ENCODE results near the gene ZNF527. TPM values are rescaled to one million over a fixed set of nuclear protein-coding genes. Genes with fewer than 3 reads are reported as not detected.

Gene ZNF527
- polyA plus RNA-seq, 2 of the 4 experiments (the other 2 are of a cell fraction) = 4.1 to 8.2 TPM

DNA sequence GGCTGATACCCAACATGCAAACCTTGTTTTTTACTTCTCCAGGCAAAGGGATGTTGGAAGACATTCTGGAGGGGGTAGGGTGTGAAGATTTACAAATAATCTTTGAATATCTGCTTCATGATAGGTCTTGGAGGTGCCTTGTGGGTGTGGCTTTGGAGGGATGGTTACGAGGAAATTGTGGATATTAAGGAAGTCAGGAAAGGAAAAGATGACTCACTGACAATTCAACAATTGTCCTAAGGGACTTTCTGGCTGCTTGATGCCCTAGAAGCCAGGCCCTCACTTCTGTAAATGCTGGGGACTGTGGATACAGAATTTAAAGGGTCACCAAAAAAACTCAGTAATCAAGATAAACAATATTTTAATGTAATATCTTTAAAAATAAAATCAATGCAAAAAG lies 37.4 kb upstream of the ZNF527 start:
- 84% methylated on average over 1 of the region's 1 CpG for WGBS (ENCODE audit: missing lambda C conversion rate)
- TF ChIP-seq CHD4 (IDR thresholded peaks at IDR 0.05; ENCODE audit: borderline replicate concordance) = no peak
- no peak for TF ChIP-seq FOSL2 (IDR thresholded peaks at IDR 0.05)
- peak; percentile 23; the same call in 1 of the 2 replicates for TF ChIP-seq FOSL2 (CRISPR knock-in tag; IDR thresholded peaks at IDR 0.05)
- ChIA-PET CTCF (no interaction called here), POLR2A (no interaction called here)
- Histone ChIP-seq H3K4me2 (no peak overlapping the region), H3K27ac (no peak overlapping the region), H3K4me3 (no peak overlapping the region), H3K4me1 (no peaks in the 10 kb centered on the region), H3K9me3 (peaks cover 81% of the 10 kb centered on the region)
- no peak for DNase-seq (ENCODE audit: low read depth in 1 of 2, low spot score in 1 of 2)
- no peak for FAIRE-seq
- ATAC-seq = no peak

DNA sequence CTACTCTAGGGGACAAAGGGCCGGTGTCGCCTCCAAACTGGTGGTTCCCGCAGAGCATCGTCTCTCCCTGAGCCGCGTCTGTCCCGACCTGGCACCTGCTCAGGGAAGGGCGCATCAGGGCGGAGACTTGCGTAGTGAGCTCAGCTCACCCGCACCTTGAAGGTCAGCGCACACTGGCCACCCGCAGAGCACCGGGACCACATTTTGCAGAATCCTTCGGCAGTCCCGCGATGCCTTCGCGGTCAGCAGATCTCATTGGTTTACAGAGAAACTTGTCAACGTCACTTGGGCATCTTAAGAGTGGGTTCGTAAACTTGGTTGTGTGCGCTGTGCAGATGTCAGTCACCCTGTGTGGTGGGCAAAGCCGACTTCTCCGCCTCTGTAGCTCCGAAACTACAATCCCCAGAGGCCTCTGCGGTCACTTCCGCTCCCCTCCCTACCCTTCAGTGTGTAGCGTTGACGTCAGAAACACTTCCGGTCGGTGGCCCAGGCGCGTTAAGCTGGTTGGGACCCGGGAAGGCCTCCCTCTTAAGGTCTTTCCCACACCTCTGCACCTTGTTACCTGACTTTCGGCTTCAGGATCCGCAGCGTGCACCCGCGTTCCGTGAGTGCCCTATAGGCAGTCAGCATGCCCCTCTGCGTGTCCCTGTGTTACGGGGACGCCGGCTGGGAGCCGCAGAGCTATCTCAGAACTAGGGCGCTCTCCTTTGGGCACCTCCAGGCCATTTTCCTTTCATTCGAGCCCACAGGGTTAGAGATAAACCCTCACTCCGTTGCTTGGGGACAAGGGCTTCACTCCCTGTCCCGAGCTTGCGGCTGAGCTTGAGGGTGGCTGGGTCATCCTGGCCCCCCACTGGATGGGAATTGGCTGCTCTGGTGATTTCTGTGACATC lies 36.5 kb upstream of the ZNF527 start:
- no peak overlapping the region for H3K4me2 ChIP-seq
- DNase-seq (ENCODE audit: low read depth in 1 of 2, low spot score in 1 of 2) (no peak), FAIRE-seq (no peak), ATAC-seq (no peak)
- 96% methylated on average over 50 of the region's 50 CpGs for WGBS (ENCODE audit: missing lambda C conversion rate)
- ChIA-PET CTCF (interaction anchor here (1.3 kb wide), 1 partner anchor 11 kb away, joined by 3 read pairs; no protein-coding TSS in a partner anchor), POLR2A (no interaction called here)
- H3K4me3 ChIP-seq = no peak overlapping the region
- peaks cover 77% of the 10 kb centered on the region for H3K9me3 ChIP-seq
- H3K27ac ChIP-seq = no peak overlapping the region
- no peaks in the 10 kb centered on the region for H3K4me1 ChIP-seq
- TF ChIP-seq POLR2AphosphoS2 (conservative IDR thresholded peaks at IDR 0.05; ENCODE audit: low read length) = no peak
- 0 out of 5 replicates have a peak, but pooled peaks of 1 of the 2 experiments have one; percentile 9 for TF ChIP-seq EP300 (IDR thresholded peaks at IDR 0.05)

DNA sequence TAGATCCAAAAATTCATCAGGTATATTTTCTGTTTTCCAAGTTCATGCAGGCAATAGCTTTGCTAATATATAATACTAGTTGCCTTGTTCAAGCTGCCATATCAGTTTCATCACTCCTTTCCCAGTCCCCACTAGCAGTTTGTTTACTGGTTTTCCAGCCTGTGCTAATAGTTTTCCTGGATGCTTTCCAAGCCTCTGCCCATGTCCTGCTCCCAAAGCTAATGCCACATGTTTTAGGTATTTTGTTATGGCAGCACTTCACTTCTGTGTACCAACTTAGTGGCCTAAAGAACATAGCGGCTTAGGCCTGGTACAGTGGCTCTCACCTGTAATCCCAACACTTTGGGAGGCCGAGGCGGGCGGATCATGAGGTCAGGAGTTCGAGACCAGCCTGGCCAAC lies 28.1 kb upstream of the ZNF527 start:
- CTCF ChIA-PET = no interaction called here
- POLR2A ChIA-PET = interaction anchor here (0.6 kb wide), 1 partner anchor 25 kb away, joined by 7 read pairs; no protein-coding TSS in a partner anchor

More for the DNA sequence above, 28.1 kb upstream of the ZNF527 start:
- no peak for FAIRE-seq
- no peak overlapping the region for H3K4me2 ChIP-seq
- 96% methylated on average over 5 of the region's 5 CpGs for WGBS (ENCODE audit: missing lambda C conversion rate)
- ATAC-seq = no peak
- no peak overlapping the region for H3K4me3 ChIP-seq
- DNase-seq (ENCODE audit: low read depth in 1 of 2, low spot score in 1 of 2) = no peak
- H3K9me3 ChIP-seq = peaks cover 73% of the 10 kb centered on the region
- TF ChIP-seq KDM5A (IDR thresholded peaks at IDR 0.05) = no peak
- TF ChIP-seq HOXA7 (CRISPR knock-in tag; IDR thresholded peaks at IDR 0.05) = no peak
- TF ChIP-seq, protein P1, sequence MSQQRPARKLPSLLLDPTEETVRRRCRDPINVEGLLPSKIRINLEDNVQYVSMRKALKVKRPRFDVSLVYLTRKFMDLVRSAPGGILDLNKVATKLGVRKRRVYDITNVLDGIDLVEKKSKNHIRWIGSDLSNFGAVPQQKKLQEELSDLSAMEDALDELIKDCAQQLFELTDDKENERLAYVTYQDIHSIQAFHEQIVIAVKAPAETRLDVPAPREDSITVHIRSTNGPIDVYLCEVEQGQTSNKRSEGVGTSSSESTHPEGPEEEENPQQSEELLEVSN (IDR thresholded peaks at IDR 0.05; ENCODE audit: borderline replicate concordance, low read depth) = no peak
- no peak for TF ChIP-seq RCOR1 (IDR thresholded peaks at IDR 0.05; ENCODE audit: low read depth, low read length)
- TF ChIP-seq SREBF2 (IDR thresholded peaks at IDR 0.05) = no peak
- TF ChIP-seq PHF8 (IDR thresholded peaks at IDR 0.05; ENCODE audit: borderline replicate concordance, low read depth) = no peak
- TF ChIP-seq, protein P2, sequence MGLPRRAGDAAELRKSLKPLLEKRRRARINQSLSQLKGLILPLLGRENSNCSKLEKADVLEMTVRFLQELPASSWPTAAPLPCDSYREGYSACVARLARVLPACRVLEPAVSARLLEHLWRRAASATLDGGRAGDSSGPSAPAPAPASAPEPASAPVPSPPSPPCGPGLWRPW (IDR thresholded peaks at IDR 0.05) = no peak
- TF ChIP-seq CHD4 (IDR thresholded peaks at IDR 0.05; ENCODE audit: borderline replicate concordance) = no peak
- TF ChIP-seq, protein P3, sequence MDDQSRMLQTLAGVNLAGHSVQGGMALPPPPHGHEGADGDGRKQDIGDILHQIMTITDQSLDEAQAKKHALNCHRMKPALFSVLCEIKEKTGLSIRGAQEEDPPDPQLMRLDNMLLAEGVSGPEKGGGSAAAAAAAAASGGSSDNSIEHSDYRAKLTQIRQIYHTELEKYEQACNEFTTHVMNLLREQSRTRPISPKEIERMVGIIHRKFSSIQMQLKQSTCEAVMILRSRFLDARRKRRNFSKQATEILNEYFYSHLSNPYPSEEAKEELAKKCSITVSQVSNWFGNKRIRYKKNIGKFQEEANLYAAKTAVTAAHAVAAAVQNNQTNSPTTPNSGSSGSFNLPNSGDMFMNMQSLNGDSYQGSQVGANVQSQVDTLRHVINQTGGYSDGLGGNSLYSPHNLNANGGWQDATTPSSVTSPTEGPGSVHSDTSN (IDR thresholded peaks at IDR 0.05) = no peak
- no peak for TF ChIP-seq MAZ (IDR thresholded peaks at IDR 0.05; ENCODE audit: borderline replicate concordance, low read depth, low read length)
- TF ChIP-seq RARB (CRISPR knock-in tag; IDR thresholded peaks at IDR 0.05) = no peak
- TF ChIP-seq KDM1A (IDR thresholded peaks at IDR 0.05; ENCODE audit: low read depth) = no peak
- TF ChIP-seq, protein P4, sequence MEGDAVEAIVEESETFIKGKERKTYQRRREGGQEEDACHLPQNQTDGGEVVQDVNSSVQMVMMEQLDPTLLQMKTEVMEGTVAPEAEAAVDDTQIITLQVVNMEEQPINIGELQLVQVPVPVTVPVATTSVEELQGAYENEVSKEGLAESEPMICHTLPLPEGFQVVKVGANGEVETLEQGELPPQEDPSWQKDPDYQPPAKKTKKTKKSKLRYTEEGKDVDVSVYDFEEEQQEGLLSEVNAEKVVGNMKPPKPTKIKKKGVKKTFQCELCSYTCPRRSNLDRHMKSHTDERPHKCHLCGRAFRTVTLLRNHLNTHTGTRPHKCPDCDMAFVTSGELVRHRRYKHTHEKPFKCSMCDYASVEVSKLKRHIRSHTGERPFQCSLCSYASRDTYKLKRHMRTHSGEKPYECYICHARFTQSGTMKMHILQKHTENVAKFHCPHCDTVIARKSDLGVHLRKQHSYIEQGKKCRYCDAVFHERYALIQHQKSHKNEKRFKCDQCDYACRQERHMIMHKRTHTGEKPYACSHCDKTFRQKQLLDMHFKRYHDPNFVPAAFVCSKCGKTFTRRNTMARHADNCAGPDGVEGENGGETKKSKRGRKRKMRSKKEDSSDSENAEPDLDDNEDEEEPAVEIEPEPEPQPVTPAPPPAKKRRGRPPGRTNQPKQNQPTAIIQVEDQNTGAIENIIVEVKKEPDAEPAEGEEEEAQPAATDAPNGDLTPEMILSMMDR (IDR thresholded peaks at IDR 0.05) = no peak
- no peak for TF ChIP-seq HOXB13 (CRISPR knock-in tag; IDR thresholded peaks at IDR 0.05; ENCODE audit: low read depth)
- TF ChIP-seq EP300 (IDR thresholded peaks at IDR 0.05) = no peak
- TF ChIP-seq ESRRA (IDR thresholded peaks at IDR 0.05; ENCODE audit: borderline replicate concordance, low read length) = no peak
- no peak for TF ChIP-seq BHLHE40 (IDR thresholded peaks at IDR 0.05; ENCODE audit: low read depth, low read length)
- TF ChIP-seq, protein P5, sequence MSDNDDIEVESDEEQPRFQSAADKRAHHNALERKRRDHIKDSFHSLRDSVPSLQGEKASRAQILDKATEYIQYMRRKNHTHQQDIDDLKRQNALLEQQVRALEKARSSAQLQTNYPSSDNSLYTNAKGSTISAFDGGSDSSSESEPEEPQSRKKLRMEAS (IDR thresholded peaks at IDR 0.05) = no peak
- no peak for TF ChIP-seq EHF (CRISPR knock-in tag; IDR thresholded peaks at IDR 0.05)
- TF ChIP-seq FOXS1 (CRISPR knock-in tag; IDR thresholded peaks at IDR 0.05) = no peak
- no peaks in the 10 kb centered on the region for H3K4me1 ChIP-seq
- no peak overlapping the region for H3K27ac ChIP-seq
